Liver (tissue), 9 donors: Measurements from ENCODE around the gene ZNF282. TPM values are rescaled to one million over a fixed set of nuclear protein-coding genes. Genes with fewer than 3 reads are reported as not detected.

Experiments used
- DNase-seq: peaks from one replicate; pipeline ENCODE4 v3.0.0-alpha.2; 2017; ENCODE audit warnings: low spot score
- H3K27ac ChIP-seq, 2 donors: one replicate each; pipeline ENCODE4 v1.7.0; 2013; ENCODE audit warnings: inconsistent platforms in 2 of 2, low read length in 2 of 2, control low read depth in 1 of 2, low read depth in 1 of 2, mild to moderate bottlenecking in 1 of 2
- H3K27me3 ChIP-seq, 4 donors: one replicate each; pipeline versions ENCODE4 v1.6.1 to v1.7.0; 2013; ENCODE audit warnings: low read length in 3 of 4, inconsistent platforms in 1 of 4, mild to moderate bottlenecking in 1 of 4, moderate library complexity in 1 of 4; ENCODE audit not compliant: control insufficient read depth in 4 of 4, insufficient read depth in 4 of 4
- H3K36me3 ChIP-seq, 4 donors: one replicate each; pipeline versions ENCODE4 v1.6.1 to v1.7.0; 2013; ENCODE audit warnings: low read length in 3 of 4, mild to moderate bottlenecking in 3 of 4, low read depth in 1 of 4, moderate library complexity in 1 of 4; ENCODE audit not compliant: control insufficient read depth in 4 of 4, insufficient read depth in 3 of 4
- H3K4me1 ChIP-seq, 4 donors: one replicate each; pipeline versions ENCODE4 v1.6.1 to v1.7.0; 2013; ENCODE audit warnings: low read length in 3 of 4, mild to moderate bottlenecking in 3 of 4, moderate library complexity in 1 of 4; ENCODE audit not compliant: control insufficient read depth in 4 of 4, insufficient read depth in 4 of 4
- H3K4me3 ChIP-seq, 3 donors: one replicate each; pipeline versions ENCODE4 v1.6.1 to v1.7.0; 2013; ENCODE audit warnings: low read length in 3 of 3, control low read depth in 1 of 3, low read depth in 1 of 3, mild to moderate bottlenecking in 1 of 3
- H3K9ac ChIP-seq, 2 donors: one replicate each; pipeline ENCODE4 v1.7.0; 2013; ENCODE audit warnings: low read length in 2 of 2, mild to moderate bottlenecking in 2 of 2, moderate library complexity in 2 of 2, control low read depth in 1 of 2, low read depth in 1 of 2
- H3K9me3 ChIP-seq, 4 donors: one replicate each; pipeline versions ENCODE4 v1.6.1 to v1.7.0; 2013; ENCODE audit warnings: low read length in 3 of 4; ENCODE audit not compliant: control insufficient read depth in 4 of 4
- ATF3 ChIP-seq: IDR thresholded peaks from 2 replicates; pipeline ENCODE4 v1.6.1; 2016; ENCODE audit warnings: antibody characterized with exemption
- EGR1 ChIP-seq, 2 donors: IDR thresholded peaks; 2 replicates each; pipeline ENCODE4 v1.6.1; 2016 to 2018; ENCODE audit warnings: antibody characterized with exemption in 2 of 2, low read depth in 2 of 2
- FOXA1 ChIP-seq: IDR thresholded peaks from 2 replicates; pipeline ENCODE4 v1.6.1; 2016; ENCODE audit warnings: antibody characterized with exemption
- FOXA2 ChIP-seq: IDR thresholded peaks from 2 replicates; pipeline ENCODE4 v1.6.1; 2016; ENCODE audit warnings: antibody characterized with exemption
- GABPA ChIP-seq, 2 donors: IDR thresholded peaks in 1 of 2; conservative IDR thresholded peaks in 1 of 2; 2 replicates each; pipeline ENCODE4 v1.6.1; 2016; ENCODE audit warnings: antibody characterized with exemption in 2 of 2, mild to moderate bottlenecking in 1 of 2, moderate library complexity in 1 of 2
- HNF4A ChIP-seq, 2 donors: conservative IDR thresholded peaks; 2 replicates each; pipeline ENCODE4 v1.6.1; 2016; ENCODE audit warnings: antibody characterized with exemption in 2 of 2, mild to moderate bottlenecking in 2 of 2
- HNF4G ChIP-seq: IDR thresholded peaks from 2 replicates; pipeline ENCODE4 v1.6.1; 2016; ENCODE audit warnings: antibody characterized with exemption
- JUND ChIP-seq, 2 donors: IDR thresholded peaks; 2 replicates each; pipeline ENCODE4 v1.6.1; 2016; ENCODE audit warnings: antibody characterized with exemption in 2 of 2
- NR2F2 ChIP-seq: IDR thresholded peaks from 2 replicates; pipeline ENCODE4 v1.6.1; 2016; ENCODE audit warnings: antibody characterized with exemption
- RAD21 ChIP-seq, 2 donors: IDR thresholded peaks; 2 replicates each; pipeline ENCODE4 v1.6.1; 2016; ENCODE audit warnings: antibody characterized with exemption in 2 of 2, mild to moderate bottlenecking in 2 of 2
- REST ChIP-seq: IDR thresholded peaks from 2 replicates; pipeline ENCODE4 v1.6.1; 2016; ENCODE audit warnings: antibody characterized with exemption, mild to moderate bottlenecking
- RXRA ChIP-seq, 2 donors: IDR thresholded peaks; 2 replicates each; pipeline ENCODE4 v1.6.1; 2017 to 2018; ENCODE audit warnings: antibody characterized with exemption in 2 of 2, mild to moderate bottlenecking in 1 of 2
- SP1 ChIP-seq: IDR thresholded peaks from 2 replicates; pipeline ENCODE4 v1.6.1; 2018; ENCODE audit warnings: antibody characterized with exemption, mild to moderate bottlenecking
- TAF1 ChIP-seq: conservative IDR thresholded peaks from 2 replicates; pipeline ENCODE4 v1.6.1; 2016; ENCODE audit warnings: antibody characterized with exemption, mild to moderate bottlenecking
- YY1 ChIP-seq: IDR thresholded peaks from 2 replicates; pipeline ENCODE4 v1.6.1; 2016; ENCODE audit warnings: antibody characterized with exemption, mild to moderate bottlenecking
- ZBTB33 ChIP-seq: IDR thresholded peaks from 2 replicates; pipeline ENCODE4 v1.6.1; 2016; ENCODE audit warnings: antibody characterized with exemption
- WGBS: extraction: QIAGEN DNeasy Blood & Tissue Kit; methylation state at CpG from one replicate; pipeline ENCODE4 v1.1.7; 2013; 5-methylcytosine and 5-hydroxymethylcytosine counted together
- polyA plus RNA-seq, 2 donors: library from polyadenylated mRNA; stranded (reverse) in 1 of 2; unstranded in 1 of 2; fragments of 200-250 nt in 1 of 2; fragments of >200 nt in 1 of 2; fragmentation: Nextera tagmentation in 1 of 2; extraction: Ambion mirVana in 1 of 2; gene quantifications; one replicate each; pipeline versions ENCODE4 v1.2.1 to v1.2.3, GENCODE V29; 2013 to 2015
- total RNA-seq, 2 donors: library from RNA; depleted of rRNA; stranded (reverse); fragments of >200 nt; gene quantifications; one replicate each; pipeline ENCODE4 v1.2.3, GENCODE V29; 2014
- TF ChIP-seq, protein P1 (sequence below): fragments of 150-350 bp; IDR thresholded peaks from 2 replicates; pipeline ENCODE4 v1.5.1; 2017; ENCODE audit warnings: improper control_type of control experiment, low read depth, low read length; ENCODE audit not compliant: missing input control
- TF ChIP-seq, protein P2 (sequence below): IDR thresholded peaks from 2 replicates; pipeline ENCODE4 v1.6.1; 2016; ENCODE audit warnings: antibody characterized with exemption
- donor health status: healthy.
- donor health status: healthy.
- donor health status: healthy.
- donor health status: healthy.
- donor health status: healthy.

The ZNF282 gene
- total and polyA plus RNA-seq, 4 donors: 2.0 to 78.6 (median 13.1) TPM

DNA sequence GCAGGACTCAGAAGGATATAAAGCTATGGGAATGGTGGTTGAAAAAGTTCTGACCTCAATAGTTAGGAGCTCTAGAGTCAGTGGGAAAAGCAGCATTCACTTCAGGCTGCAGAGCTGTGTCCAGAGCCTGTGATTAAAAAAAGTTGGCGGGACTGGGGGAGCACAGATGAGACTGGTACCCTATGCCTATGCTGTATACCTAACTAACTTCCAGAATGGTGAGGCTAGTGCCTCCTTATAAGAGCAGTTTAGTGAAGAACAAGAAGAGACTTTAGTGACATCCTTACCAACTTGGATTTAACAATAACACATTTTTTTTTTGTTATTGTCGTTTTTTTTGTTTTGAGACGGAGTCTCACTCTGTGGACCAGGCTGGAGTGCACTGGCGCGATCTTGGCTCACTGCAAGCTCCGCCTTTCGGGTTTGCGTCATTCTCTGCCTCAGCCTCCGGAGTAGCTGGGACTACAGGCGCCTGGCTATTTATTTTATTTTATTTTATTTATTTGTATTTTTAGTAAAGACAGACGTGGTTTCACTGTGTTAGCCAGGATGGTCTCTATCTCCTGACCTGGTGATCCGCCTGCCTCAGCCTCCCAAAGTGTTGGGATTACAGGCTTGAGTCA is 6.6 kb upstream of the ZNF282 start:
- WGBS: 61% methylated on average over 12 of the region's 12 CpGs
- DNase-seq: no peak
- Histone ChIP-seq H3K4me1 (no peaks in the 10 kb centered on the region), H3K27ac (no peak overlapping the region), H3K27me3 (no peaks in the 10 kb centered on the region), H3K9ac (no peak overlapping the region), H3K9me3 (no peaks in the 10 kb centered on the region), H3K4me3 (no peak overlapping the region), H3K36me3 (no peaks in the 10 kb centered on the region)
- TF ChIP-seq ATF3 (no peak), REST (no peak), HNF4G (no peak), YY1 (no peak), HNF4A (conservative IDR thresholded peaks at IDR 0.05) (no peak), FOXA2 (no peak), ZBTB33 (no peak), RXRA (IDR thresholded peaks at IDR 0.05) (no peak), GABPA (IDR thresholded peaks at IDR 0.05 in 1 of 2, conservative IDR thresholded peaks at IDR 0.05 in 1 of 2) (no peak), TAF1 (no peak), EGR1 (IDR thresholded peaks at IDR 0.05; ENCODE audit: low read depth in 2 of 2) (no peak), JUND (IDR thresholded peaks at IDR 0.05) (no peak), FOXA1 (no peak)
- TF ChIP-seq, protein P1, sequence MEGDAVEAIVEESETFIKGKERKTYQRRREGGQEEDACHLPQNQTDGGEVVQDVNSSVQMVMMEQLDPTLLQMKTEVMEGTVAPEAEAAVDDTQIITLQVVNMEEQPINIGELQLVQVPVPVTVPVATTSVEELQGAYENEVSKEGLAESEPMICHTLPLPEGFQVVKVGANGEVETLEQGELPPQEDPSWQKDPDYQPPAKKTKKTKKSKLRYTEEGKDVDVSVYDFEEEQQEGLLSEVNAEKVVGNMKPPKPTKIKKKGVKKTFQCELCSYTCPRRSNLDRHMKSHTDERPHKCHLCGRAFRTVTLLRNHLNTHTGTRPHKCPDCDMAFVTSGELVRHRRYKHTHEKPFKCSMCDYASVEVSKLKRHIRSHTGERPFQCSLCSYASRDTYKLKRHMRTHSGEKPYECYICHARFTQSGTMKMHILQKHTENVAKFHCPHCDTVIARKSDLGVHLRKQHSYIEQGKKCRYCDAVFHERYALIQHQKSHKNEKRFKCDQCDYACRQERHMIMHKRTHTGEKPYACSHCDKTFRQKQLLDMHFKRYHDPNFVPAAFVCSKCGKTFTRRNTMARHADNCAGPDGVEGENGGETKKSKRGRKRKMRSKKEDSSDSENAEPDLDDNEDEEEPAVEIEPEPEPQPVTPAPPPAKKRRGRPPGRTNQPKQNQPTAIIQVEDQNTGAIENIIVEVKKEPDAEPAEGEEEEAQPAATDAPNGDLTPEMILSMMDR: no peak

- no peak overlapping the region for H3K4me3 ChIP-seq
- WGBS: 69% methylated on average over 5 of the region's 5 CpGs
- H3K27ac ChIP-seq: no peak overlapping the region
Observed at GRCh38 chr7:149191851-149192250, 3.5 kb upstream of the ZNF282 start.

More at GRCh38 chr7:149191851-149192250, 3.5 kb upstream of the ZNF282 start:
- DNase-seq: no peak
- Histone ChIP-seq H3K27me3 (no peaks in the 10 kb centered on the region), H3K4me1 (peaks cover 3 to 13% (median 11%) of the 10 kb centered on the region in 4 donors), H3K36me3 (no peaks in the 10 kb centered on the region), H3K9ac (no peak overlapping the region), H3K9me3 (no peaks in the 10 kb centered on the region)
- TF ChIP-seq FOXA2: no peak
- no peak for TF ChIP-seq NR2F2
- no peak for TF ChIP-seq RXRA (IDR thresholded peaks at IDR 0.05)
- TF ChIP-seq EGR1 (IDR thresholded peaks at IDR 0.05; ENCODE audit: low read depth in 2 of 2): no peak
- TF ChIP-seq REST: no peak
- TF ChIP-seq, protein P1: no peak
- TF ChIP-seq HNF4G: no peak
- no peak for TF ChIP-seq TAF1
- TF ChIP-seq HNF4A (conservative IDR thresholded peaks at IDR 0.05): no peak
- no peak for TF ChIP-seq YY1
- no peak for TF ChIP-seq GABPA (IDR thresholded peaks at IDR 0.05 in 1 of 2, conservative IDR thresholded peaks at IDR 0.05 in 1 of 2)
- no peak for TF ChIP-seq JUND (IDR thresholded peaks at IDR 0.05)
- TF ChIP-seq RAD21 (IDR thresholded peaks at IDR 0.05): no peak
- TF ChIP-seq SP1: no peak
- TF ChIP-seq, protein P2, sequence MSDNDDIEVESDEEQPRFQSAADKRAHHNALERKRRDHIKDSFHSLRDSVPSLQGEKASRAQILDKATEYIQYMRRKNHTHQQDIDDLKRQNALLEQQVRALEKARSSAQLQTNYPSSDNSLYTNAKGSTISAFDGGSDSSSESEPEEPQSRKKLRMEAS: no peak
